ENCODE measurements around the gene MUC15. TPM values are rescaled to one million over a fixed set of nuclear protein-coding genes. Genes with fewer than 3 reads are reported as not detected.

MUC15 gene
- total RNA-seq, 1 donor from 2014 or later, result not detected

Other genes with a start within 250 kb of the MUC15 start
- not detected in 2 replicates for gene ANO3, start 240.1 kb downstream of the MUC15 start, total RNA-seq
- gene SLC5A12, start 149.8 kb upstream of the MUC15 start, total RNA-seq, result under 0.01 and 0.10 TPM in 2 replicates

Measured in renal cortical epithelial cell (primary cell).